Skeletal muscle tissue (tissue), 4 donors: ENCODE data around the gene CDKN1C. TPM values are rescaled to one million over a fixed set of nuclear protein-coding genes. Genes with fewer than 3 reads are reported as not detected.
A peak's percentile ranks its signal among the peaks of the same experiment; 100 is the strongest.

Source experiments
- H3K27ac ChIP-seq: one replicate; pipeline ENCODE4 v1.7.0; 2013; ENCODE audit warnings: mild to moderate bottlenecking, low read depth, low read length, inconsistent platforms
- H3K27me3 ChIP-seq, 3 donors: one replicate each; pipeline ENCODE4 v1.7.0; 2013; ENCODE audit warnings: low read length in 3 of 3; ENCODE audit not compliant: control insufficient read depth in 3 of 3, insufficient read depth in 3 of 3
- H3K36me3 ChIP-seq, 3 donors: one replicate each; pipeline ENCODE4 v1.7.0; 2013; ENCODE audit warnings: low read length in 3 of 3; ENCODE audit not compliant: control insufficient read depth in 3 of 3, insufficient read depth in 3 of 3
- H3K4me1 ChIP-seq, 3 donors: one replicate each; pipeline ENCODE4 v1.7.0; 2013; ENCODE audit warnings: low read length in 3 of 3, mild to moderate bottlenecking in 3 of 3; ENCODE audit not compliant: control insufficient read depth in 3 of 3, insufficient read depth in 3 of 3
- H3K4me3 ChIP-seq, 3 donors: one replicate each; pipeline ENCODE4 v1.7.0; 2013; ENCODE audit warnings: low read length in 3 of 3
- H3K9ac ChIP-seq, 3 donors: one replicate each; pipeline ENCODE4 v1.7.0; 2013; ENCODE audit warnings: low read length in 3 of 3, mild to moderate bottlenecking in 3 of 3, moderate library complexity in 2 of 3, low read depth in 1 of 3
- H3K9me3 ChIP-seq, 3 donors: one replicate each; pipeline ENCODE4 v1.7.0; 2013; ENCODE audit warnings: low read length in 3 of 3; ENCODE audit not compliant: control insufficient read depth in 3 of 3
- total RNA-seq: library from RNA; depleted of rRNA; stranded (reverse); fragments of >200 nt; gene quantifications from one replicate; pipeline ENCODE4 v1.2.3, GENCODE V29; 2014
- donor health status: Osteomylitis.

The CDKN1C gene
- total RNA-seq, 1 donor from 2014 or later, result 209 TPM

GRCh38 chr11:2929950-2930703 lies 44.6 kb upstream of the CDKN1C start:
- H3K9ac ChIP-seq, result peak overlapping the region; percentile 16 to 68 (median 19)
- peaks cover 35 to 57% (median 54%) of the 10 kb centered on the region in 3 donors for H3K27me3 ChIP-seq
- H3K36me3 ChIP-seq, result no peaks in the 10 kb centered on the region
- H3K9me3 ChIP-seq, result no peaks in the 10 kb centered on the region
- peak overlapping the region; percentile 18 for H3K27ac ChIP-seq
- peaks cover 10 to 20% (median 16%) of the 10 kb centered on the region in 3 donors for H3K4me1 ChIP-seq
- peak overlapping the region; percentile 26 to 58 (median 37) for H3K4me3 ChIP-seq

GRCh38 chr11:2929531-2929949 lies 44.0 kb upstream of the CDKN1C start:
- Histone ChIP-seq H3K4me3 (peak overlapping the region in 2 of 3 donors; percentile 37 to 58), H3K4me1 (peaks cover 10 to 20% (median 16%) of the 10 kb centered on the region in 3 donors), H3K27me3 (peaks cover 35 to 57% (median 54%) of the 10 kb centered on the region in 3 donors), H3K9me3 (no peaks in the 10 kb centered on the region), H3K36me3 (no peaks in the 10 kb centered on the region), H3K9ac (peak overlapping the region in 2 of 3 donors; percentile 8 to 19), H3K27ac (no peak overlapping the region)

GRCh38 chr11:2928605-2929530 lies 43.3 kb upstream of the CDKN1C start, which contains the start of gene PHLDA2:
TSS of gene PHLDA2 (minus strand) at chr11:2929420. CDS start at chr11:2929364, 56 bp downstream.
- Histone ChIP-seq H3K27ac (peak within 1 kb of the TSS; percentile 18), H3K9ac (peak within 1 kb of the TSS; percentile 19 to 68 (median 33))

GRCh38 chr11:2927851-2928604 lies 42.5 kb upstream of the CDKN1C start:
- Histone ChIP-seq H3K9ac (no peak overlapping the region), H3K4me3 (peak overlapping the region in 2 of 3 donors; percentile 2 to 57), H3K36me3 (no peaks in the 10 kb centered on the region), H3K27ac (no peak overlapping the region), H3K4me1 (peaks cover 10 to 20% (median 16%) of the 10 kb centered on the region in 3 donors), H3K27me3 (peaks cover 35 to 57% (median 52%) of the 10 kb centered on the region in 3 donors), H3K9me3 (no peaks in the 10 kb centered on the region)

More at GRCh38 chr11:2928605-2929530, 43.3 kb upstream of the CDKN1C start, which contains the start of gene PHLDA2:
- Histone ChIP-seq H3K36me3 (no peaks in the 10 kb centered on the region), H3K4me1 (peaks cover 10 to 20% (median 16%) of the 10 kb centered on the region in 3 donors), H3K27me3 (peaks cover 35 to 57% (median 53%) of the 10 kb centered on the region in 3 donors), H3K9me3 (no peaks in the 10 kb centered on the region), H3K4me3 (peak within 1 kb of the TSS; percentile 26 to 58 (median 57))

GRCh38 chr11:2927121-2927800 lies 41.7 kb upstream of the CDKN1C start:
- H3K27ac ChIP-seq, result no peak overlapping the region
- no peaks in the 10 kb centered on the region for H3K9me3 ChIP-seq
- H3K4me3 ChIP-seq, result no peak overlapping the region
- peaks cover 10 to 20% (median 16%) of the 10 kb centered on the region in 3 donors for H3K4me1 ChIP-seq
- H3K36me3 ChIP-seq, result no peaks in the 10 kb centered on the region
- H3K27me3 ChIP-seq, result peaks cover 35 to 51% (median 49%) of the 10 kb centered on the region in 3 donors
- no peak overlapping the region for H3K9ac ChIP-seq

GRCh38 chr11:2926611-2927051 lies 41.1 kb upstream of the CDKN1C start:
- H3K4me1 ChIP-seq, result peaks cover 10 to 20% (median 16%) of the 10 kb centered on the region in 3 donors
- H3K9ac ChIP-seq, result no peak overlapping the region
- no peak overlapping the region for H3K4me3 ChIP-seq
- no peaks in the 10 kb centered on the region for H3K36me3 ChIP-seq
- H3K27me3 ChIP-seq, result peaks cover 35 to 48% (median 47%) of the 10 kb centered on the region in 3 donors
- H3K27ac ChIP-seq, result no peak overlapping the region
- no peaks in the 10 kb centered on the region for H3K9me3 ChIP-seq

- no peak overlapping the region for H3K9ac ChIP-seq
- H3K27ac ChIP-seq, result no peak overlapping the region
- H3K4me1 ChIP-seq, result peaks cover 6 to 14% (median 10%) of the 10 kb centered on the region in 3 donors
- no peak overlapping the region for H3K4me3 ChIP-seq
- H3K27me3 ChIP-seq, result peaks cover 28 to 34% (median 32%) of the 10 kb centered on the region in 3 donors
- no peaks in the 10 kb centered on the region for H3K36me3 ChIP-seq
- H3K9me3 ChIP-seq, result no peaks in the 10 kb centered on the region
Observed at GRCh38 chr11:2924821-2925675, 39.5 kb upstream of the CDKN1C start.

- Histone ChIP-seq H3K4me3 (no peak overlapping the region), H3K27ac (no peak overlapping the region), H3K27me3 (peaks cover 25 to 28% (median 26%) of the 10 kb centered on the region in 3 donors), H3K36me3 (no peaks in the 10 kb centered on the region), H3K9ac (no peak overlapping the region), H3K9me3 (no peaks in the 10 kb centered on the region), H3K4me1 (peaks cover 2 to 9% (median 6%) of the 10 kb centered on the region in 3 donors)
Observed at GRCh38 chr11:2924381-2924780, 38.8 kb upstream of the CDKN1C start.
